Activated T-cell treated with anti-CD3 and anti-CD28 coated beads for 24 hours (primary cell): ENCODE data around the gene FAM107B.

Source experiments
- DNase-seq: peaks from one replicate; pipeline ENCODE4 v3.0.0-alpha.2; 2020; ENCODE audit warnings: low read depth

Gene FAM107B

DNA sequence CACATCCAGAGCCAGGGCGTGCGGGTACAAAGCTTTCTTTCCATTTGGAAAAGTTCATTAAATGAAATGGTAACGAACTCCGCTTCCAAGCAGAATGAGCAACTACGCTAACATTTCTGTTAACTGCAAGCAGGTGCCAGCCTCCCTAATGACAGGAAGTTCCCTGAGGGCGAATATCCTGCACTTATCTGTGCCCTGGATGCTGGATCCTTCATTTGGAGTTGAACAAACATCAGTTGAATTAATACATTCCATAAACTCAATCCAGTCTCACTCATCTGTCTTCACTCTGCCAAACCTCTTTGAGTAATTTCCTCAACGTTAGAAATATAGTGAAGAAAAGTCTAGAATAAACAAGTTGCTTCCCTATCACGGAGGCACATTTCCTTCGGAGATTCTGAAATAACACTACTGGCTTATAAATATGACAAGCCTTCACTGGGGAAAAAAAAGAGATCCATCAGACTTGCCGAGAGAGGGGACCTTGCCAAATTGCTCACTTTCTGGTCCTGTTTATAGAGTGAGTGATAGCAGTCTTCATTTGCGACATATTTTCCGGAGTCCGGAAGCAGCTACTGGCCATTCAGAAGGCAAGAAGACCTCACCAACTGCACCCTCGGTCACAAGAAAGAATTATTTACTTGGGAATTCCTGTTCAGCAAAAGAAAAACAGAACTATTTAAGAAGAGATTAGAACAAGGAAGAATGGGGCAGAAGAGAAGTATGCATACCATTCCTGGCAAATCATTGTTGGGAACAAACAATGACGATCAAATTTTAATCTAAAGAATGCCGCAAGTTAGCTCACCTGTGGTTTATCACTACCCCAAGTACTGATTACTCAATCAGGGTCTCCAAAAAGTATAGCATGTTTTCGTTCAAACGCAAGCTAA, 196.4 kb downstream of the FAM107B start:
- DNase-seq = no peak

DNA sequence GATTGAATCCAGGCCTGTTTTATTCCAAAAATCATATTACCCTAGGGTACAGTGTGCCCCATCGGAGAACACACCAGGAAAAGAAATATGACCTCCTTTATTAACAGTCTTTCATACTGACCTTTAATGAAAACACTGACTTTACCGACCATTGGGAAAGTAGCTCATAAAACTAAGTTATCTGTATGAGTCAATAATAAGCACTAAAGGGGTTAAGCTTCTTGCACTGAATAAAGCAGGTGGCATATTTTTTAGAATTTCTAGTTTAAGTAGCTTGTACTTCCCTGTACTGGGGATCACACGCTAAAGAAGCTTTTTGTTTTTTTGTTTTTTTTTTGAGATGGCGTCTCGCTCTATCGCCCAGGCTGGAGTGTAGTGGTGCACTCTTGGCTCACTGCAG, 199.8 kb downstream of the FAM107B start:
- no peak for DNase-seq

DNA sequence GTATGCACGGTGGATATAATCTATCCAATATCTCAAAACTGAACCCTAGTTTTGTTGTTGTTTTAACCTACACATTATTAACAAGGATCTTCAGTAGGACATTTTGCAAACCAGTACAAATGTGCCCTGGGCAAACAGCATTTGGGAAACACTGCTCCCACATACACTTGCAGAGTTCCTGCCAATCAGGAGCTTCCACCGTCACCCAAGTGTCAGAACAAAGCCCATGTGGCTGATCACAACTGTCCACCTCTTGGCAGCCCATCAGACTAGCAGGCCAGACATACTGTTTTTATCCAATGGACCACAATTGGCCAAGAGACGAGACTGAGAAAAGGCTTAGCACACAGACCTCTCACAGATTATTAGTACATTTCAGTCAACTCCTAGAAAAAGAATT, 200.4 kb downstream of the FAM107B start:
- no peak for DNase-seq

DNA sequence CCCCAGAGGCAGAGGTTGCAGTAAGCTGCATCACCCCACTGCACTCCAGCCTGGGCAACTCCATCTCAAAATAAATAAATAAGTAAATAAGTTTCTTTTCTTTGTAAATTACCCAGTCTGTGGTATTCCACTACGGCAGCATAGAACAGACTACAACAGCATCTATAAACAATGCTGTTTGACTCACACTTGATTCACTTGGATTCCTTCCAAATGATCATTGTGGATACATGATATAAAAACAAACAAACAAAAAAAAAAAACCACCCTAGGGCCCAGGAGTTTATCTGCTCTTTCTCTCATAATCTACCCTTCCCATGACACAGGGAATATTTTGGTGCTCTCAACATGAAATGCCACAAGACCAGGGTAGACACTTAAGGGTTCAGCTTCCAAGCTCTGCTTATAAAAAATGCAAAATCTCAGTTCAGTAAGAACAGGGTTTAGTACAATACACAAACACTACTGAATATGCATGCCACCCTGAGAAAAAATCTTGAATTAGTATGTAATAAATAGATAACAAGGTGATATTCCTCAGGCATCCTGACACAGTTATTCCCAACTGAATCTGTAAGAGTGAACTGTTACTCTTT, 200.9 kb downstream of the FAM107B start:
- no peak for DNase-seq

DNA sequence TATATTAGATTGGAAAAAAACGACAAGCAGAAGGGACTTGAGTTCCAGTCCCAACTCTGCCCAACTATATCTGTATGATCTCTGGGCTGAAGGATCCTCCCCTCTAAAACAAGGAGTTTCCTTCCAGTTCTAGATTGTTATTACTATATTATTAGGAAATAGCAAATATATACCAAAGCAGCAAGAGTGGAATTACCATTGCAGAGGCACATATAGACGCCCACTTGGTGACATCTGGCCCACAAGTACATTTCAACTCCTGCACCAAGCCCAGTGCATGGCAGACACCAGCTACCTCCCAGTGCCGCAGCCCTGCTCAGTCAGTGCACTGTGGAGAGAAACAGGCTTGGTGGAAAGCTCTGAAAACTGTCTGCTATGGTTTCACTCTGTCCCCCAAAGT, 201.9 kb downstream of the FAM107B start:
- DNase-seq = no peak

DNA sequence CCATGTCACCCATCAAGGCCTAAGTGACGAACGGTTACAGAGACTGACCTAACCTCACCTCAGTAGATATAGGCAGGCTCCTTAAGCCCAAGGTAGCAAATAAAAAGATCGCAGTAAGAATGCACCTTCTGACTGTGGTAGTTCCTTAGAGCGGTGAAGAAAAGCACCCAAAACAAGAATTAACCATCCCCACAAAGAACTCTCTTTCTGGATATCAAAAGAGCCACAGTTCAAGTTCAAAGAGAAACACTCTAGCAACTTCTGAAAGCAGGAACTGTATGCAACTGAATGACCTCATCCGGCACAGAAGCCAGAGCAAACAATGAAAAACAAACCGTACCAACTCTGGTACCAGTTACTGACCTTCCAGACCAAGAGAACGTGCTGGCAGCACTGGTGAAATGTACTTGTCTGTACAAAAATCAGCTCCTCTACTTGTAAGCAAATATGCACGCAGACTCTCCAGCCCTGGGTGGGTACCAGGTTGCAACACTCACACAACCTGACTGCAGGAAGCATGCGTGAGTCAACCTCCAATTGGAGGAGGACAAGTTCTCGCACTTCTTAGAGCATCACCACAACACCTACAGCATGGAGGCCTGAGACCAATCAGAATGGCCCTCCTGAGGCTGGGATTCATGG, 202.7 kb downstream of the FAM107B start:
- no peak for DNase-seq

DNA sequence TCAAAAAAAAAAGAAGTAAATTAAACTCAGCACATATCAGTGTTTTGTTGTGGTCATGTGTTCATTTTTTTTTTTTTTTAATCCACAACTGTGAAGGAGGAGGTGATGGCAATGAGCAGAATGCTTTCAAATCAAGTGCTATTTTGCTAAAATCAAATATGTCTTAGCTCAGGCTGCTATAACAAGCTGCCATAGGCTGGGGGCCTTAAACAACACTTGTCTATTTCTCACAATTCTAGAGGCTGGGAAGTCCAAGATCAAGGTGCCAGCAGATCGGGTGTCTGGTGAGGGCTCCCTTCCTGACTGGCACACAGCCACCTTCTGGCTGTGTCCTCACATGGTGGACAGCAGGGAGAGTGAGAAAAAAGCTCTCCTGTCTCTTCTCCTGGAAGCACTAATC, 203.9 kb downstream of the FAM107B start:
- no peak for DNase-seq

DNA sequence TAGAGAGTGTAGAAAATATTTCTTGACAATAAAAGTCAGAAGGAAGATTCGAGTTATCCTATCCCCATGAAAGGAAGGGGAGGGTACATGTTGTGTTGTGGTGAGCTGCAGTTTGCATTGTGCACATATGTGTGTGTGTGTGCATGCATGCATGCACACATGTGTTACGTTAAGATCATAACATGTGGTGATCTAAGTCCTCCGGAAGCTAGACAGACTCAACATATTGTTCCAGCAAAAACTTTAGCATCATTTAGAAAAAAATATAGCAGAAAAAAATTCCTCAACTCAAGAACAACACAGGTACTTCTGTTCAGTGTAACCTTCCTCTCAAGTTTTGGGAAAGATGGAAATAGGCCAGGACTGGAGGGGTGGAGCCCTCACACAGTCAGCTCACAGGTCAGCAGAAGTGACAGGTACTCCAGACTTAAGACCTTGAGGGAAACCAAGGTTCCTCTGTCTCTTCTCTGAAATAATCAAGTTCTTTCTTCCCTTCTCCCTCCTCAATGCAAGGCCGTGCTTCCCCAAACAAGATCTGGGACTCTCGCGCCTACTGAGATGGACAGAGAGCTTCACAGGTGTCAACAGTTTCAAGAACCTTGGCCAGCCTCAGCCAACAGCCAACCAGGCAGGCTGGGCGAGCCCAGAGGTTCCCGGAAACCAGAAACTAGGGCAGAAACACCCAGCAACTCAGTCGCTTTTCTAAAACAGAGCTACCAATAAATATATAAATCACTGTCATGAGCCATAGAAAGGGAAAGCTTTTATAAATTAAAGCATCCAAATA, 205.2 kb downstream of the FAM107B start:
- DNase-seq = no peak

DNA sequence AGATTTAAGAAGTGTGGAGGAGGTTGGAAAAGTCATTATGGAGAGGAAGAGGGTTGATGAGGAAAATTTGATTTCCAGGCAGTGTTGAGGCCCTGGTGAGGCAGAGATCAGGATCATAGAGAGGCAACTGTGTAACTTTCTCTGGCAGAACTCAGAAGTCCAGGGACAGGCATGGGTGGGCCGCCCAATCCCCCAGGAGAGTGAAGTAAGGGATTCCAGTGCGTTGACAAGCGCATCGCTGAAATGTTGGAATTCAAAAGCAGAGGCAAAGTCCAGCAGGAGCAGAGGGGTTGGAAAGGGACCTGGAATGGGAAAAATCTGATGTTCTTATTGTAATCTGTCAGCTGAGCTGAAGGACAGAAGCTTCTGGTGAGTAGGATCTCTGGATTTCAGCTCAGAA, 207.3 kb downstream of the FAM107B start:
- DNase-seq = no peak

DNA sequence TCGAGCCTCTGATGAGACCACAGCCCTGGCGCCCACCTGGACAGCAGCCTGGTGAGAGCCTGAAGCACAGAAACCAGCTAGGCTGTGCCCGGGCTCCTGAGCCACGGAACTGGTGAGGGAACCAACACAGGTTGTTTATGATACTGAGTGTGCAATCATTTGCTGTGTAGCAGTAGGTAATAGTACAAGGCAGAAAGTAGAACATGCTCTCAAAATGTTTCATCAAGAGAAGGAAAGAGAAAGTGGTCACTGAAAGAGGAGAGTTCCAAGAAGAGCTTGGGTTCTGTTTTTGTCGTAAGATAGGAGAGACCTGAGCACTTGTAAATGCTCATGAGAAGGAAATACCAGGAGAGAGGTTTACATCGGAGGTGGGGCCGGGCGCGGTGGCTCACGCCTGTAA, 208.2 kb downstream of the FAM107B start:
- no peak for DNase-seq

DNA sequence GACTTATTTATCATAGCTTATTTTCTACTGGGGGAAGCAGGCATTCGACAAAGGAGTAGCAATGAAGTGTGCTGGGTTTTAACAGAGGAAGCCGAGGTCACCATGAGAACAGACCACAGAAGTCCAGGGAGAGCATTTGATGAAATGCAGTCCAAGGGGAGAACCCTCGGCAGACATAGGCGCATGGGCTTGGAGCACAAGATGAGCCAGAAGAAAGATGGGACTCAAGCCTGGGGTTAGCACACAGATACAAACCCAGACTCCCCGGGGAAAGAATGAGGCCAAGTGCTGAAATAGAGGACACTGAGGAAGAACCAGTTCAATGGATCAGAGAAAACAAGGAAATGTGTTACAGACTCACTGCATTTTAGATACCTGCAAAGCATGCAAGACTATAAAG, 209.5 kb downstream of the FAM107B start:
- DNase-seq = no peak

DNA sequence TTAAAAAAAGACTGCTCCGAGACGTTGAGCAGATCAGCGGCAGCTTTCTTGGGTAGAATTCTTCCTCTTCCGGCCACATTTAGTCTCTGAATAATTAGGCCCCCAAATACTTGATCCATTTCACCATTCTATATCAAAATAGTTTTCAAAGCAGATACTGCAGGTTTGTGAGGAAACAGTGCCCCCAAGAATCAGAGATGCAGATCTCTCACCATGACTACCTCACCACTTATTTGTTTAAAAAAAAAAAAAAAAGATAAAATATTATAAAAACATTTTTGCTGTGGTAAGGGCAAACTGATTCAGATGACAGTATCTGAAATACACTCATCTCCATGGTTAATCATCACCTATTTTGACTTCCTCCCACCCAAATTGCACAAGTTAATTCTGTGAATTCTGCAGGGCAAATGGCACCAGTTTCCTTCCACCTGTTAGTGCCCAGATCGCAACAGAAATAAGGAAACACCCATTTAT, 210.4 kb downstream of the FAM107B start:
- DNase-seq = no peak

DNA sequence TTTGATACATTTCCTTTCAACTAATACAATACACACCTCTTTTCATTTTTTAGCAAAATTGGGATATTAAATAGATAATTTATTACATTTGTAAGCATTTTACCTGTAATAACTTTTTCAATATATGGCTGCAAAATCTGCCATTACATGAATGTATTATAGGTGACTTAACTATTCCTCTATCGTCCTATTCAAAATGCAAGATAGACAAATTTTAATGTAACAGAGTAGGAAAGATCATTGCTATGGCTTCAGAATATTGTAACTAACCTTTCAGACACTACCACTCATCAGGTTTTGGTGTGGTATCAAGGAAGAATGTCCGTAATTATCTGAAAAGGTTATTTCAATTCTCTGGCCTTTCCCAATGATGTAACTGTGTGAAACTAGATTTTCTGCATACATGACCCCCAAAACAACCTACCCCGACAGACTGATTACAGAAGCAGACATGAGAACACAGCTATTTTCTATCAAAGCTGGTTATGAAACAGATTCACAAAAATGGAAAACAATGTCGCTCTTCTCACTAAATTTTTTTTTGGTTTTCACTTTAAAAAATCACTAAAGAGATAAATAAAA, 211.2 kb downstream of the FAM107B start:
- no peak for DNase-seq

DNA sequence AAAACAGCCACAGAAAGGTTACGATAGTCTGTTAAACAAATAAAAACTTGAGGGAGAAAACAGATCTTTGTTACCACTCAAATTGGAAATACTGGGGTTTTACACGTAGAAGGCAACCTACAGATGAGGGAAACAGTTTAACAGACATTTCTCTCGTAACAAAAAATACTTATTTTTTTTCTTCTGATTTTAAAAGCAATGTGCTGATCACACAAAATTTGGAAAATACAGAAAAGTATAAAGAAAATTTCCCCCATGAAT, 211.7 kb downstream of the FAM107B start:
- no peak for DNase-seq

DNA sequence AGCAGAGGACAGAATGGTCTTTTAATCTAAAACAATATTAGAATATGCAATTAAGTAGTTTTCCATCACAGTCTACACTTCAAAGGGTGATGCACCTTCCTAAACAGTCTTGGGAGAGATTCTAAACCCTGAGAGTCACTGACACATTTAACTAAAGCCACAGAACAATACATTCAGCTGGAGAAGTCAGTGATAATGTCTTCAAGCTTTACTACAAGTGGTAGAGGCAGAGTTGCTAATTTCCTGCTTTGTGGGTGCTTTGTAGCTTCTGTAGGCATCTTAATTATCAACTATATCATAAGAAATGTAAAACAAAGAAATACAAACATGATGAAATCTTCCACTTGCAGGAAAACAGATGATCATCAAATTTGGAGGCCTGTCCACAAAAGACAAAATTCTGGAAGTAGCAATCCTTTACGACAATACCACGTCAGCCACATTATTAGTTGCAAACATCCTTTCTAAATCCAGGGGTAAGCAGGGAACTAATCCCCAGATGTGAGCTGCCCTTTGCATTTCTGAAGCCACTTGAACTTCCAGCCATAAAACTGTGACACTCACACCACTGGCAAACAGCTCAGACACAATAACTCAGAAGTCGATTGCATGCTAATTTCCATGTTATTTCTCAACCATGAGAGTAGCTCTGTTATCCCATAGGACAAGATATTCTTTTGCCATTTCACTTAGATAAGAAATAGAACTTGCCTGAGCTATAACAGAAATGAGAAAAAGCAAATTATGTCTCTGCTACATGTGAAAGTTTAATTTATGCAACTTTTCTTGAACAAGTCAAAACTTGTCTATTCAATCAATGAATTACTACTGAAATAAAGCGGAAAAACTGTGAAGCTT, 212.2 kb downstream of the FAM107B start:
- DNase-seq = no peak

DNA sequence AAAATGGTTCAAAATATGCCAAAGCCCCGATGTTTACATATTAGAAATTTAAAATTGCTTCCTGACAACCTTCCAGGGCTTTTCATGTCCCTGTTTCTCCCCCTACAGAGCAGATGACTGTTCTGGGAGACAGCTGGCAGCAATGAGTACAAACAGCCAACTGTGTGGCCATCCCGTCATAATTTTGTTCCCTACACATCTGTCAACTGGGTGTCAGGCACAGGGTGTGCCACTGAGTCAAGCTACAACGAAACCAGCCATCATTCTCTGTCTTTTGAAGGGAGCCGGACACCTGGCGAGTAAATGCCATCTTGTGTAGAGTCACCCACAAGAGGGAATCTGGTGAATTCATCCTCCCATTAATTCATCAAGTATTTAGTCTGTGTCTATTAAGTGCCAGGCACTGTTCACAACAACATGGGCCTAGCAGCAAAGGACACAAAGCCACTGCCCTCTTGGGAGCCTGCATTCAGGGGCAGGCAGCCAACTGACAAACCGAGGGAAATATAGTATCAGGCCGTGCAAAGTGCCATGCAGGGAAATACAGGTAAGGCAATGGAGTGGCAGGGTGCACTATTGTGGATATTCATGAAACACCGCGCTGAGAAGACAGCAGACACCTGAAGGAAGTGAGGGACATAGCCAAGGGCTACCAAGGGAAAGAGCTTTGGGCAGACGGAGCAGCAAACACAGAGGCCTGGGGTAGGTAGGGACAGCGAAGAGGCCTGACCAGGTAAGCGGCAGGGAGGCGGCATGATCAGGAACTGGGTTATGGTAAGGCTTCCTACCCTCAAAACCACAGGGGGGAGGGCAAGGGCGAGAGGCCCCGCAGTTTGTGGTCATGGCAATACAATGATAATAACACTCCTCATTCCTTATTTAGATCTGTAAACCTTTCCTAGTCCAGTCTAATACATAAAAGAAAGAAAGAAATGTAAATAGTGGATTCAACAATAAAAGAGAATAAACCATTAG, 213.6 kb downstream of the FAM107B start:
- DNase-seq = no peak

DNA sequence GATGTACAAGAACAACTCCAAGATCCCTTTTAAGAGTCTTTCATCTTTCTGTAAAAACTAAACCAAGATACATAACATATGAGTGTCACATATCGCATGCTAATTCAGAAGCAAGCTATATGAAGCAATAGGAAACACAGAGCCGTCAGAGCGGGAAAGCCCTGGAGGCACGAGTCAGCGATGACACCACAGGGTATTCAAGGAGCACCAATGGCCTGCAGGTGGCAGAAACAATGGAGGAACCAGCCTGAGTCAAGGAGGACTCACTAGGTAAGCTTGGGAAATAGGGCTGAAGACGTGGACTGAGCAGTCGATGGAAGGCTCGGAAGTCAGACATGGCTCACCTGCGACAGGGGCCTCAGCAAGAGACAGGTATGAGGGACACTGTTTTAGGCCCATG, 214.4 kb downstream of the FAM107B start:
- peak; percentile 74 for DNase-seq

DNA sequence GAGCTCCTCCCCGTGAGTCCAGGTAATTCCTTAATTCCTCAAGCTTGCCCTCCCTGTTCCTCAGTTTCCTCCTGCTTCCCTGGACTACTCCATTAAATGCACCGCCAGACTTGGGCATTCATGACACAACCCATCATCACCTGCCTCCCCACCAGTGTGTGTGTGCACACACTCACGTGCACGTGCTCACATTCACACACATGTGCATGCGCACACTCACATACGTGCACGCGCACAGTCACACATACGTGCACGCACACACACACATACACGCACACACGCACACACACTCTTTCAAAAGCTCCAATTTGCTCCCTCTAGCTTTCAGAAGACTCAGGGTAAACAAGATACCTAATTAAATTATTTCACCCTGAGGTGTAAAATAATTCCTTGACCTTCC, 216.7 kb downstream of the FAM107B start:
- no peak for DNase-seq

DNA sequence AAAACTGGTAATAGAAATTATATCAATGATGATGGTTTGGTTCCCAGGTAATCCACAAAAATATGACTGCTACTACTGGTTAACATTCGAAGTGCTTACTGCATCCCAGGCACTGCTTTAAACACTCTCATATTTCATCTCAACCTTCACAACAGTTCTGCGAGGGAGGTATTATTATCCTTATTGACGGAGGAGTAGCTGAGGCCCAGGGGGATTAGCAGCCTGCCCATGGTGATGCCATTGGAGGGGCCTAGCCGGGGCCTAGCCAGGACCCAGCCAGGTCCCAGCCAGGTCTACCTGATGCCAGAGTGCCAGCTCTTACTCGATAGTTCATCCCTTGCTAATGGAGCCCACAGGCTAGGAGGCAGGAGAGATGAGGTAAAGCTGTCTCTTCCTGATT, 217.1 kb downstream of the FAM107B start:
- no peak for DNase-seq
